ENCODE measurements around the gene ERN2. TPM values are rescaled to one million over a fixed set of nuclear protein-coding genes. Genes with fewer than 3 reads are reported as not detected.

The ERN2 gene
- total and polyA plus RNA-seq, 8 donors: 0.20 to 4.7 (median 1.8) TPM

DNA sequence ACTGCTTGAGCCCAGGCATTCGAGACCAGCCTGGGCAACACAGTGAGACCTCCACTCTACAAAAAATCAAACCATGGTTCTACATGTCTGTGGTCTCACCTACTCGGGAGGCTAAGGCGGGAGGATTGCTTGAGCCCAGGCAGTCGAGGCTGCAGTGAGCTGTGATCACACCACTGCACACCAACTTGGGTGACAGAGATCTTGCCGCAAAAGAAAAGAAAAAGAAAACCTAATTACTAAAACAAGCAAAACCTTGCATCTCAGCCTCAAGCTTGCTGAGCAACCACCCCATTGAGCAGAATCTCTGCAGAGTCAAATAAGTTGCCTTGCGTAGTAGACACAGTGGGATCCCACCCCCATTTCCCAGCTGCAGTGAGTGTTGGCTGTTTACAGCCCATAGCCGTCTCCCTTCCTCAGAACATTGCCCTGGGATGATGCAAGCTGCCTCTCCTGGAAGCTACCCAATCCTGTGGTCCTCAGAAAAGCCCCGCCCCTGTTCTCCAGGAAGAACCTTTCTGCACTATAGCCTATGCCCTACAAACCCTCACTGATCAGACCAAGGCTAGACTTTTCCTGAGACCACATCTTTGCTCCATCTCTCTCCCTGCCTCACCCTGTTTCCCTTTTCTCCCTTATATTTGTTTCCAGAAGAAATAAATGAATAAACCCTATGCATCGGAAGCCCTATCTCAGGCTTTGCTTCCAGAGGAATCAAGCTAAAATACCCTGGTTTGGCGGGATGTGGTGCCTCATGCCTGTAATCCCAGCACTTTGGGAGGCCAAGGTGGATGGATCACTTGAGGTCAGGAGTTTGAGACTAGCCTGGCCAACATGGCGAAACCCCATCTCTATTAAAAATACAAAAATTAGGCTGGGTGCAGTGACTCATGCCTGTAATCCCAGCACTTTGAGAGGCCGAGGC lies 16.7 kb upstream of the ERN2 start:
- H3K4me1 ChIP-seq: no peaks in the 10 kb centered on the region
- no peak for FAIRE-seq
- WGBS, 2 donors: 54 to 60% methylated on average over 12 of the region's 12 CpGs
- no peak for DNase-seq
- H3K36me3 ChIP-seq: no peaks in the 10 kb centered on the region
- no peaks in the 10 kb centered on the region for H3K27me3 ChIP-seq
- H3K4me3 ChIP-seq: no peak overlapping the region
- intact Hi-C loops (cut with DNase I): no loop called here
- TF ChIP-seq, protein P1, sequence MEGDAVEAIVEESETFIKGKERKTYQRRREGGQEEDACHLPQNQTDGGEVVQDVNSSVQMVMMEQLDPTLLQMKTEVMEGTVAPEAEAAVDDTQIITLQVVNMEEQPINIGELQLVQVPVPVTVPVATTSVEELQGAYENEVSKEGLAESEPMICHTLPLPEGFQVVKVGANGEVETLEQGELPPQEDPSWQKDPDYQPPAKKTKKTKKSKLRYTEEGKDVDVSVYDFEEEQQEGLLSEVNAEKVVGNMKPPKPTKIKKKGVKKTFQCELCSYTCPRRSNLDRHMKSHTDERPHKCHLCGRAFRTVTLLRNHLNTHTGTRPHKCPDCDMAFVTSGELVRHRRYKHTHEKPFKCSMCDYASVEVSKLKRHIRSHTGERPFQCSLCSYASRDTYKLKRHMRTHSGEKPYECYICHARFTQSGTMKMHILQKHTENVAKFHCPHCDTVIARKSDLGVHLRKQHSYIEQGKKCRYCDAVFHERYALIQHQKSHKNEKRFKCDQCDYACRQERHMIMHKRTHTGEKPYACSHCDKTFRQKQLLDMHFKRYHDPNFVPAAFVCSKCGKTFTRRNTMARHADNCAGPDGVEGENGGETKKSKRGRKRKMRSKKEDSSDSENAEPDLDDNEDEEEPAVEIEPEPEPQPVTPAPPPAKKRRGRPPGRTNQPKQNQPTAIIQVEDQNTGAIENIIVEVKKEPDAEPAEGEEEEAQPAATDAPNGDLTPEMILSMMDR (IDR thresholded peaks at IDR 0.05): no peak
- ATAC-seq: peak in 2 of 4 donors; percentile 42 to 51
- no peaks in the 10 kb centered on the region for H3K9me3 ChIP-seq
- H3K27ac ChIP-seq: no peak overlapping the region

DNA sequence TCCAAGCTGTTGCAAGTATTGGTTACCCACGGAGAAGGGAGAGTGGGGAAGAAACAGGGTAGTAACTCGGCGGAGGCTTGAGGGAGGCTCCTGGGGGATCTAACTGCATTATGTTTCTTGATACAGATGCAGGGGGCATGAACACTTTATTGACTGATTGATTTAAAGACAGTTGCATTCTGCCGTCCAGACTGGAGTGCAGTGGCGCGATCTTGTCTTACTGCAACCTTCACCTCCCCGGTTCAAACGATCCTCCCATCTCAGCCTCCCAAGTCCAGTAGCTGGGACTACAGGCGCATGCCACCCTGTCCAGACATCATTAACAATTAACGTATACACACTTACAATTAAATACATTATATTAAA lies 15.1 kb upstream of the ERN2 start:
- intact Hi-C loops (cut with DNase I): no loop called here
- WGBS, 2 donors: 43 to 44% methylated on average over 10 of the region's 10 CpGs
- no peak for ATAC-seq

DNA sequence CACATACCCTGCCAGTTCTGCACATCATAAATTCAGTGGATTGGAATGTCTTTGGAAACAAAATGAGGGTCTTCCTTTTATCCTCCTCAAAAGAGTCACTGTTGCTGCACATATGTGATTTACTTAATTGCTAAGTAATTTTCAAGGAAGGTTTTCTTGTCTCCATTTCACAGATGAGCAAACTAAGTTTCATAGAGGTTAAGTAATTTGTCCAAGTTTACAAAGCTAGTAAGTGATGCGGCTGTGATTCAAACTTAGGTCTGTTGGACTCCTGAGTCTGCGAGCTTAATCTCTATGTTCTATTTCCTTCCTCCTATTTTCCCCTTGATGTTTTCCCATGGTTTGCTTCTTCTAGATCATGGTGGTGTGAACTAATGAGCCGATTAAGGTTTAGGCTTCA lies 13.7 kb upstream of the ERN2 start:
- peaks cover 0 to 4% (median 0%) of the 10 kb centered on the region in 4 donors for H3K27me3 ChIP-seq
- intact Hi-C loops (cut with DNase I): no loop called here
- no peaks in the 10 kb centered on the region for H3K36me3 ChIP-seq
- FAIRE-seq (no peak), ATAC-seq (no peak), DNase-seq (no peak)
- 80 to 87% methylated on average over 3 of the region's 3 CpGs for WGBS, 2 donors
- H3K9me3 ChIP-seq: no peaks in the 10 kb centered on the region
- H3K4me1 ChIP-seq: no peaks in the 10 kb centered on the region
- no peak overlapping the region for H3K4me3 ChIP-seq
- TF ChIP-seq, protein P1 (IDR thresholded peaks at IDR 0.05): no peak
- no peak overlapping the region for H3K27ac ChIP-seq

More for the DNA sequence above, 15.1 kb upstream of the ERN2 start:
- TF ChIP-seq, protein P1 (IDR thresholded peaks at IDR 0.05): no peak
- Histone ChIP-seq H3K27ac (no peak overlapping the region), H3K27me3 (peaks cover 0 to 4% (median 0%) of the 10 kb centered on the region in 4 donors), H3K4me1 (no peaks in the 10 kb centered on the region), H3K36me3 (no peaks in the 10 kb centered on the region), H3K4me3 (no peak overlapping the region), H3K9me3 (no peaks in the 10 kb centered on the region)
- no peak for DNase-seq
- no peak for FAIRE-seq

DNA sequence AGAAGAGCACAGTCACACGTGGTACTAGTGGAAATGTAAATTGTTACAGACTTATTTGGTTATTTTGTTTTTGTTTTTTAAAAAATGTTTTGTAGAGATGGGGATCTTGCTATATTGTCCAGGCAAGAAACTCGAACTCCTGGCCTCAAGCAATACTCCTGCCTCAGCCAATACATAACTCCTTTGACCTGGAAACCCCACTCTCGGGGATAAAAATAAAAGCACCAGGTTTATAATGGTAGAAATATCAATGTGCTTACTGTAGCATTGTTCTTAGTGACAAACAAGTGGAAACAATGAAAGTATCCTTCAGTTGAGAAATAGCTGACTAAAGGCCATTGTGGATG lies 11.7 kb upstream of the ERN2 start:
- Histone ChIP-seq H3K36me3 (no peaks in the 10 kb centered on the region), H3K4me1 (no peaks in the 10 kb centered on the region), H3K9me3 (no peaks in the 10 kb centered on the region), H3K4me3 (no peak overlapping the region), H3K27ac (no peak overlapping the region), H3K27me3 (peaks cover 0 to 4% (median 0%) of the 10 kb centered on the region in 4 donors)
- FAIRE-seq (no peak), DNase-seq (no peak), ATAC-seq (no peak)
- TF ChIP-seq, protein P1 (IDR thresholded peaks at IDR 0.05): no peak
- intact Hi-C loops (cut with DNase I): no loop called here
- WGBS, 2 donors: 47 to 56% methylated on average over 3 of the region's 3 CpGs

Data from pancreas (tissue), 10 donors.